Stimulated activated CD4-positive, alpha-beta T cell treated with anti-CD3 and anti-CD28 coated beads, Interleukin-4, amount 100 ng/mL, for 24 hours (primary cell): Measurements from ENCODE around the gene GARS1.

Source experiments
- DNase-seq: peaks from one replicate; pipeline ENCODE4 v3.0.0-alpha.2; 2020

GARS1 gene

DNA sequence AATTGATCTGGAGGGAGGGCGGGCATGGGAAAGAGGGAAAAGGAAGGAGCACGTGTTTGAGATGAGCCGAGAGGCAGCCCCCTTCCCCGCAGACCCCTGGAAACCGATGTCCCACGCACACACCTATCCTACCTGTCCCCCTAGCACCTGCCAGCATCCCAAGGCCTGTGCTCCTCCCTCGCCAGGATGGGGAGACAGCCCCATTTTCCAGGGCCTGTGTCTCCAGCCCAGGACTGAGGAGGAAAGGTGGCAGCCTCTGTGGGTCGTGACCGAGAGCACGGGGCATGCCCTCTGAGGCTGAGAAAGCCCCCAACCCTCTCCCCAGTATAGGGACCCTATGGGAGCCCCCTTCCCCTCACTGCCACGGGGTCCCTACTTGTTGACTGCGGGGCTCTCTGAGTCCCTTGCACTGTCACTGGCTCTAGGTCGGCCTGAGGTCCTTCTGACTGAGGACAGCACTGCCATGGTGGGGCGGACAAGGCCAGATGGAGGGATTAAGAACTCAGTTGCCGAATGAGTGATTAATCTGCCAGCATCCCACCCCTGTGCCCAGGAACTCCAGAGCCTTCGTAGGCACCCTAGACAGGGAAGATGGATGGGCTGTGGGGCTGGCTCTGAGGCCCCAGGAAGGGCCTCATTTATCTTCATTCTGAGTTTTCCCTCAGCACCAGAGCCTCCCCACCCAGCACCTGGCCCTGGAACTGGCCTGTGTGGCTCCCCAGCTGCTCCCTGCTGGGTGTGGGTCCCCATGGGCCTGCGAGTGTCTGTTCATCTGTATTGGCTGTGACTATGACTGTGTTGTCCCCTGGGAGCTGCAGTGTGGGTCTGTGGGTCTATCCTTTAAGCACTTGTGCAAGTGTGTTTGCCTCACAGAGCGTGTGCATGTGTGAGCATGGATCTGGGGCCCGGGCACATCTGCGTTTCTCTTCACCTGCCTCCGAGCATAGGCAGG, 61.6 kb downstream of the GARS1 start:
- DNase-seq: no peak

GRCh38 chr7:30657131-30657530, 62.5 kb downstream of the GARS1 start:
- no peak for DNase-seq

DNA sequence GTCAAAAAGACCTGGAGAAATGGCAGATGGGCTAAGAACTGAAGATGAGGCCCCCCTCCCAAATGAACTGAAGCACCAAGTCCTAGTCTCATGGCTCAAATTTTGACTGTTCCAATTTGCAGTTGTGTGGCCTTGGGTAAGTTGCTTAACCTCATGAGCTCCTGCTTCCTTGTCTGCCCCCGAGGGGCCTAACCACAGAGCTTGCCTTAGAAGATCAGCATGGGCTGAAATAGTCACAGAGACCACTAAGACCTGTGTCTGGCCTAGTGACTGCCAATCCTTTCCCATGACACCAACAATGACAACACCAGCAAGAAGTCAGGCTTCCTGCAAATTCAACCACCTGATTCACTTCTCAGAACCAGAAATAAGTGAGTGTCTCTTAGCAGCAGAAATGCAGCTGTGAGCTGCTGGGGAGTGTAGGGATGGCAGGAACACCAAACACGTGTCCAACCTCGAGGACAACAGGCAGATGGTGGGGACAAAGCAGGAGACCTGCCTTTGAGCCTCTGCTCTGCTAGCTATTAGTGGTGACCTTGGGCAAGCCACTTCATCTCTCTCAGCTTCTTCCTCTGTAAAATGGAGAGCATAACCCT, 63.9 kb downstream of the GARS1 start:
- DNase-seq: no peak

DNA sequence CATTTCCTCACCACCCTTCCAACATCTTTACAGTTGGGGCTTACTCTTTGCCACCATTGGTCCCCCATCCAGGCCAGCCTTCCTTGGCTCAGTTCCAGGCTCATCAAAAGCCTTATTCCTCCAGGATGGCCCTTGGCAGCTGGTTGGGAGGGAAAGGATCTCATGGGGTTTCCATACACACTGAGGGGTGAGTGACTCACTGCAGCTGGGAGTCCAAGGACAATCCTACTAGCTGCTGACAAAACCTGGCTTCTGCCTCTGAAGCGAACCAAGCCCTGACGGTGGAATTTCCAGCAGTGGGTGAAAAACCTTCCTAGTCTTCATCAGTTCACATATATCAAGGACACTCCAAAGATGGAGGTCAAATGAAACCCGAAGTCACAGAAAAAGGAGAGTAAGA, 64.6 kb downstream of the GARS1 start:
- no peak for DNase-seq

DNA sequence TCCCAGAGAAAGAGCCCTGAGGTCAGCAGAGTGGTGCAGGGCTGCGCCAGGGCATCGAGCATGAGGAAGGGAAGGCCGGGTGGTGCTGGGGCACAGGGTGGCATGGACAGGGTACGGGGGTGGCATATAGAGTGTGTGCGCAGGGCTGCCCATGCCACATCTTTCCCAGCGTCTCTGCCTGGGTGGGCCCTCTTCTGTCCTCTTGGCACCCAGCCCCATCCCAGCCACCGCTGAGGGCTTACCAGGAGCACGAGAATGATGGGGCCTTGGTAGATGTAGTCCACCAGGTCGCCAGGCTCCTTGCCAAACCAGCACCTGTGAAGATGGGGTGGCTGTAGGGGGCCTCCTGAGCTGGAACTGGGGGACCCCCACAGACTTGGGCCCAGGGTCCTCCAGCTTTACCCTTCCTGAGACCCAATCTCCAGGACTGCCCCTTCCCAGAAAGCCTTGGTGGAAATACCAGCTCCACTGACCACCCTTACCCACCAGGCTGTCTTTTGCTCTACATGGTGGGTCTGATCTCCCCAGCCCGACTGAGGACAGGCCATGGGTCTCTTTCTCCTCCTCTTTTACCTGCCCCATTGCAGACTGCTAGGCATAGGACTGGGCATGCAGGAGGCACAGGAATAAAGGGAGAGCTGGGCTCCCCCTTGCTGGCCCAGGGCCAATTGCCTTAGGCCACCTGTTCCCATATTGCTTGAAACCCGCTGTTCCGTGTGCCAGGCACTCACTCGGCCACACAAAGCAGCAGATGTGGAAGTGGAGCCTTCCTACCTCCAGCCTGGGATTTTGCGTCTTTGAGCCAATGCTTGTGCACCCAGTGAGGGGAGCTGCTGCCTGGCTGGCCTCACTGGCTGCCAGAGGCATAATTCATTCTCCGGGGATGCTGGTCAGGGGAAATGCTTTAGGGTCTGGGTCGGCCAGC, 65.9 kb downstream of the GARS1 start:
- no peak for DNase-seq

DNA sequence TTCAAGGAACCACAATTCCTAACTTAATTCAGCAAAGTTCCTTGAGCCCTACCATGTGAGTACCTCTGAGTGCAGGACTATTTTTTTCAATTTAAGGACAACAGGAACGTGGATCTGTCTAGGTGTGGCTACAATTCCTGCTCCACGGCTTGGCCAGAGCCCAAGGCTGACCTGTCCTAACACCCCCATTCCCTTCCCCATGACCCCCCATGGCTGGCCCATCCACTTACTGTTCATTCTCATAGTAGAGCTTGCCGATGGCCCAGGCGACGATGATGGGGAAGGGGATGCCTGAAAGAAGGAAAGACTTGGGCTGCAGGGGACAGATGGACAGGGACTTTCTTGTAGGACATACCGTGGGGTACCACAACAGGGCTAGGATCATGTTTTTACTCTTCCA, 67.2 kb downstream of the GARS1 start:
- no peak for DNase-seq

- DNase-seq: no peak
These were observed 67.8 kb downstream of the GARS1 start for GRCh38 chr7:30662431-30662939.

- no peak for DNase-seq
These were observed 68.7 kb downstream of the GARS1 start for GRCh38 chr7:30663414-30663813.

DNA sequence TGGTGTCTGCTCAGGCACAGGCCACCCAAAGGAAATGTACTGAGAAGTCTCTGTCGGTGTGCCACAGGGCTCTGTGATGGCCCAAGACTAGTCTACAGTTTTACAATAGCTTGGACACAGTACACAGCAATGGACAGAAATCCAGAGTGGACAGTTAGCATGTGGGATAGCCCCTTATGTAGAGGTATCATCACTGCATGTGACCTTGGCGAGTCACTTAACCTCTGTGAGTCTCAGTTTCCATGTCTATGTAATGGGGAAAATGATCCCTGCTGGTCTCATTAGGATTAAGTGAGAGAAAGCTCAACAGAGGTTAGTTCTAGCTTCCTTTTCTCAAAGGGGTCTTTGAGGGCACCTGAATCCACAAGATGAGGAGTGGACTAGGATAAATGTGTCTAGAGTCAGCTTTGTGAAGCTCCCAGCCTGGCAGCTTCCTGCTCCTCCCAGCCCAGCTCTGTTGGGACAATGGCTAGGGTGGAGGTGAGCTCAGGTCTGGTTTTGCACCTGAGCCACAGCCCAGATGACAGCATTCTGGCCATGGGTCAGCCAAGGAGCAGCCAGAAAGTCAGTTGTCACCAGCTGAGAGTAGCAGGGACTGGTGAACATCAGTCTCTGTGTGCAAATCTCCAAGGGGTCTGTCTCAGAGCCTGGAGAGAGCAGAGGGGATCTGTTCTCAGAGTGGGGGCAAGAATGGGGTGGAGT, 69.7 kb downstream of the GARS1 start:
- DNase-seq: no peak

GRCh38 chr7:30665043-30665442, 70.4 kb downstream of the GARS1 start:
- DNase-seq: no peak

GRCh38 chr7:30665449-30665848, 70.8 kb downstream of the GARS1 start:
- DNase-seq: no peak

- DNase-seq: no peak
These were observed 72.5 kb downstream of the GARS1 start for GRCh38 chr7:30667172-30667571.

DNA sequence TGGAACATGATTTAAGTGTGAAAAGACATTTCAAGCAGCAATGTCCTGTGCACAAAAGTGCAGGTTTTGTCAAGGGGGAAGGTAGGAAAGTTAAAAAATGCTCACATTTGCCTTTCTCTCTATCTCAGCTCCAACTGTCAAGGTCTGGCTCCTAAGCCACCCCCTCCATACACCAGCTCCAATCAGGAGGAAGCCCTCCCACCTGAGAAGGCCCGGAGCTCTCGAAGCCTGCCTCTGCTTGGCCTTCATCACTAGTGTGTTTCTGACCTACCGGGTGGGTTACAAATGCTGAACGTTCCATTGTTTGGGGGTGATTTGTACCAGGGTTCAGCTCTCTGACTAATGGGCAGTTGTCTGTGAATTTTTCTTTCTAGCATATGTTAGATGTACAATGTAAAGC, 73.4 kb downstream of the GARS1 start:
- DNase-seq: no peak

GRCh38 chr7:30671793-30672465, 77.3 kb downstream of the GARS1 start:
- DNase-seq: no peak

DNA sequence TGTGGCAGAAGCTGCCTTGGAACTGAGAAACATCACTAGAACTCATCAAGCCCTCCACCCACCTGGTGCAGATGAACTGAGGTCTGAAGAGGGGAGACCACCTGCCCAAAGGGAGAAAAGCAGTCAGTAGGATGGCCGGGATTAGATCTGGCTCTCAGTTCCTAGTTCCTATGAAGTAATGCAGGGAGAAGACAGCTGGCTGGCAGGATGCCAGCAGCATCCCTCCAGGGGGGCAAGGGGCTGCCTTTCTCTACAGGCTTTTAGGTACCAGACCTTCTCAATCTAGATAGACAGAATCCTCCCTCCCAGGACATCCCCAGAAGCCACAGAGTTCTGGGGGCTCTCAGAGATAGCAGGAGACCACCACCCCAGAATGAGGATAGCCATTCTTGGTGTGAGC, 79.7 kb downstream of the GARS1 start:
- no peak for DNase-seq

GRCh38 chr7:30674876-30675275, 80.2 kb downstream of the GARS1 start:
- no peak for DNase-seq

- DNase-seq: no peak
These were observed 84.1 kb downstream of the GARS1 start for GRCh38 chr7:30678805-30679204.

- no peak for DNase-seq
These were observed 85.0 kb downstream of the GARS1 start for GRCh38 chr7:30679664-30680063.

DNA sequence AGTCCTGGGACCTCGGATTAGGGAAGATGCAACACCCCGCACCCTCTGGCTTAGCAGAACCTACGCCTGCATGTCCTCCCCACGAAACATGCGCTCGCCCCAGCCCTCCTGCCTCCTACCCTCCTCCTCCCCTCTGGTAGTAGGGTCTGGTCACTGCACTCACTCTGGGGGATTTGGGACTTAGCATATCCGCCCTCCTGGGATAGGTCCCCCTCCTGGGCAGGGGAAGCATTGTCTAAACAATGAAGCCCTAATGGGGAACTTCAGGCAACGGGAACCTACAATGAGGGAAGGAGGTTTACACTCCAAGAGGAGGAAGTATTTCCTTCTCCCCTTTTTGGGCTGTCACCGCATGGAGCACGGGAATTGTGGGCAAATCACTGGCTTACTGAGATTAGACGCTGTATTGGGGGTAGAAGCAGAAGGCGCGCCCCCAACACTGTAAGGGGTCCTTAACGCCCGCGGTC, 86.7 kb downstream of the GARS1 start:
- DNase-seq: no peak

DNA sequence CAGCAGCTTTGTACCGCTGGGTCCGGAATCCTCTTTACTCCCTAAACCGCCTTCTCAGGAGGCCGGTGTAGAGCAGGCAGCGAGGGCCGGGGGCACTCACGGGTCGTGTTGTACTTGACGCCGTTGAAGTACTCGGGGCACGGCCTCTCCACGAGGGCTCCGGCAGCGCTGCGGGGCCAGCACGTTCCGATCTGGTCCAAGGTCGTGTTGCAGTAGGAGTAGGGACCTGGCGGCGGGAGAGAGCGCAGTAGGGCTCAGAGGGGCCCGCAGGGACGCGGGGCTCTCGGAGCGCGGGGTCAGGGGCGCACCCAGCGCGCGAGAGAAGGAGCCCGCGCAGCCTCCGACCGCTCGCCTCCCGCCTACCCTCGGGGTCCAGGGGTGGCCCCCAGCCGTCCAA, 87.1 kb downstream of the GARS1 start:
- no peak for DNase-seq

GRCh38 chr7:30682212-30683083, 87.8 kb downstream of the GARS1 start, which contains the start of gene CRHR2:
CRHR2 (minus strand) TSS chr7:30682456; CDS start chr7:30682280, 176 bp downstream.
- peak; percentile 14 for DNase-seq
